GM18519 (cell line): ENCODE results near the gene VAX1.
"Not testable (repeated sequence)": the region's sequence is repeated elsewhere in the genome, so short reads cannot be mapped to it uniquely, and the experiment has no call there.

ENCODE experiments used
- ATAC-seq: cut with Tn5 transposase; IDR thresholded peaks from one replicate; pipeline ENCODE4 v1.9.1; 2021; ENCODE audit warnings: mild to moderate bottlenecking, moderate library complexity; ENCODE audit not compliant: unreplicated experiment, low FRiP score

Gene VAX1

DNA sequence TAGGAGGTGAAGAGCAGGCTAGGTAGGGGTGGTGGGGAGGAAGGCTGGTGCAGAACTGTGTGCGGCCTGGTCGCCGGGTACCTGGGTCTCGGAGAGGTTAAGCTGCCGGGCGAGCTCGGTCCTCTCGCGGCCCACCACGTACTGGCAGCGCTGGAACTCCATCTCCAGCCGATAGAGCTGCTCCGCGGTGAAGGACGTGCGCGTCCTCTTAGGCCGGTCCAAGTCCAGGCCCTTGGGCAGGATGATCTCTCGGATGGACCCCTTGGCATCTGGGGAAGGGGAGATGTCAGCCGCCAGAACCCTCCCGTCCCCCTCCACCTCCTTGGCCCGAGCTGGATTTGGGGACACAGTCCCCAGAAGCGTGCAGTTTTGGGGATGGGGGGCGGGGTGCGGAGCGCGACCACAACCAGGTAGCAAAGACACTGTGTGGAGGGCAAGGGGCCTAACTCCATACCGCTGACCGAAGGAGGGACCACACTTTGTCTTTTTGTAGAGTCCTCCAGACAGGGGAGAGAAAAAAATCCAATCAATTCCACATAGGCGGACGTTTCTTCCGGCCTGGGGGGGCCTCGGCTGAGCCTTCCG is 1.6 kb downstream of the VAX1 start:
- no peak for ATAC-seq

GRCh38 chr10:117135480-117136140 is 2.5 kb downstream of the VAX1 start:
- ATAC-seq = no peak

GRCh38 chr10:117135026-117135372 is 3.1 kb downstream of the VAX1 start:
- no peak for ATAC-seq

GRCh38 chr10:117134306-117135025 is 3.6 kb downstream of the VAX1 start:
- no peak for ATAC-seq

GRCh38 chr10:117134056-117134305 is 4.1 kb downstream of the VAX1 start:
- ATAC-seq = no peak

- no peak for ATAC-seq
Observed at GRCh38 chr10:117133273-117134055, 4.6 kb downstream of the VAX1 start.

DNA sequence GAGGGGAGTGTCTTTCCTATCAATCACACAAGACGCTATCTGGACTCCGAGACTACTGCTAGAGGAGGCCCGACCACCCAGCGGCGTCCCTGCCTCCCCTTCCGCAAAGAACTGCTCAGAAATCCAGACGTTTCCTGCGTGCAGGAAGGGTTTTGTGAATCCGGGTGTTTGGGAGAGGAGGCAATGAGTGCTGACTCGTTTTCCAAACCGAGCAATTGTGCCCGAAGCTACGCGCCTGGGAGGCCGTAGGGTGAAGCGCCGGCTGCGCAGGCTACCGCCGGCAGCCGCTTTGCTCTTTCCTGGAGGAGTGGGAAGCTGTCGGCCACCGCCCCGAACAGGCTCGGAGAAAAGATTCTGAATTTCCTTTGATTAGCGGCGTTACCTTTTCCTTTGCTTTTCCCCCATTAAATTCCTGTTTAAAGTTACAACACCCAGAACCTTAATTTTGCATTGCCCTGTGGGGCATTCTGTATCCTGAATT is 5.3 kb downstream of the VAX1 start:
- no peak for ATAC-seq

DNA sequence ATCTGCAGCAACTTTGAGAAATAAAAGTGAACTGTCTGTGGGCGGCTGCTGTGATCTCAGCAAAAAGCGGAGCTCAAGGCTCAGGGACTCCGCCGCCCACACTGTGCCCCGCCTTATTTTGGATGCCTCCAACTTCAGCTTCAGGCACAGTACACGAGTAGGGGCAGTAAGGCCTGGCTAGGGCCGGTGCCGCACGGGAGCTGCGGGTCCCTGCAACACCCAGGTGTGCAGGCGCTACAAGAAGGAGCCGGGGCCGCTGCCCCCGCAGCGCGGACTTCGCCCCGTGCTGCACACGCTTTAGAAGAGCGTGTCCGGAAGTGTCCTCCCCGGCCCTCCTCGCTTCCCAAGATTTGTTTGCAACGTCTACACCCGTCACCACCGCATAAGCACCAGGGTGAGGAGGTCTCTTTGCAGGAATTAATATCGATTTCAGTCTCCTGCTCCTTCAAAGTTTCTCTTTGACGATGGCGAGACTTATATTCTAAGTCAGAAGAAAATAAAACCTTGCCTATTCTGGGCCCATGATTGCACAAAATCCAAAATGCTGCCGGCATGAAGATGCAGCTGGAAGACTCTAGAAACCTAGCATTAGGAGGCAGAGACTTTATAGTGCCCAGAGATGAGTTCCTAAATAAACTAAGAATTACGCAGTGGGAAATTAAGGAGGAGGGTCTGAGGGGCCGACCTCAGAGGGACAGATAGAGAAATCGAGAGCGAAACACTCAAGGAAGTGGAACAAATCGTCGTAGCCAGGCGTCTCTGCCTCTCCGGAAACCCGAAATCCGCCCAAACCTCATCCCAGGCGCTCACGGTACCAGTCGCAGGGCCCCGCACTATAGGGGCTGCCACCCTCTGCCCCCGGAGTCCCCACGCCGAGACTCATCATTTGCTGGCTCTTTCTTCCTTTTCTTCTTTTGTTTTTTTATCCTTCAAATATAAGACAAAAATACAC is 6.4 kb downstream of the VAX1 start:
- ATAC-seq = no peak

- ATAC-seq = no peak
Observed at GRCh38 chr10:117130862-117131375, 7.2 kb downstream of the VAX1 start.

DNA sequence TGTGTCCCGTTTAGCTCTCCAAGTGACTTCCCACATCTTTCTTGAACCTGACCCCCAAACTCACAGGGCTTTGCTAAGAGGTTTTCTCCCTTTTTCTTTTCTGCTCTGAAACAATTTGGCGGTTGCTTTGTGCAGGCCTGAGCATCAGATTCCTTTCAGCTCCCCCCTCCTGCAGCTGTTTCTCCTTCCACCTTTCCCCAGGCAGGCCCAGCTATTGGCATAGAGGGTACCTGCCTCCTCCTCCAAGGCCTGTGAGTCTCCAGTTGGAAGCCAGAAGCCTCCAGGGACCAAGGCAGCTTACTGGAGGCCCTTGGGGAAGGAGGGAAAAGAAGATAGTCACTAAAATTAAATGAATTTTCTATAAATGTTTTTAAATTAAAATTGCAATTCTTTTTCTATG is 7.7 kb downstream of the VAX1 start:
- no peak for ATAC-seq

GRCh38 chr10:117126645-117127044 is 11.4 kb downstream of the VAX1 start:
- not testable (repeated sequence) for ATAC-seq

GRCh38 chr10:117126034-117126433 is 12.0 kb downstream of the VAX1 start:
- no peak for ATAC-seq

DNA sequence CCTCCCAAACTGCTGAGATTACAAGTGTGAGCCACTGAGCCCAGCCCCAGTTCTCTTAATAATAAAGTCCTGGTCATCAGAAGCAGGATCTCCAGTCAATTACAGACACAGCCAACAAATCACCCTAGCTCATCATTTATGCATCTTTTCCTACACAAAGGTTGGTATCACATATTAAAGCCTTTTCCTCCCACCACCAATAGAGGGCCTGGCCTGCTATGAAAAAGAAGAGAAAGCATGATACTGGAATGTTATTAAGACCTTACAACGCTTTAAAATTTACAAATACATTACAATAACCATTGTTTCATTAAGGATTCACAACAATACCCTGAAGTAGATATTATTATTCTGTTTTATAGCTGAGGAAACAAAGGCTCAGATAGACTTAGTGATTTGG is 25.9 kb downstream of the VAX1 start:
- ATAC-seq = no peak

GRCh38 chr10:117107238-117107637 is 30.8 kb downstream of the VAX1 start:
- ATAC-seq = no peak

- no peak for ATAC-seq
Observed at GRCh38 chr10:117096599-117097201, 41.4 kb downstream of the VAX1 start.

GRCh38 chr10:117094856-117095255 is 43.2 kb downstream of the VAX1 start:
- no peak for ATAC-seq

DNA sequence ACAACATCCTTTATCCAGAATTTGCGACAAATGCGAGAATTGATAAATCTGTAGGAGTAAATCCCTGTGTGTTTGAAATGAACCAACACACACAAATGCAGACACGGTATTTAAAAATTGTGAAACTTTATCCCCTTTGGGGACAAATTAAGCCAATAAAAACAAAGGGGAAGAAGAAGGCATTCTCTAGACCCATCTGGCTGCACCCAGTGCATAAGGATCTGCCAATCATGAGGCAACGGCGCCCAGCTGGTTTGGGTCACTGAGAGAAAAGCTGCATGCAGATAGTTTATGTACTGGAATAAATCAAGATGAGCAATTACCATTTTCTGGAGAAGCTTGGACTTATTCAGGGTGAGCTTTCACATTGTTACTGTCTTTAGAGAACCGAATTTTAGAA is 45.7 kb downstream of the VAX1 start:
- ATAC-seq = no peak

GRCh38 chr10:117090834-117091233 is 47.2 kb downstream of the VAX1 start:
- no peak for ATAC-seq

DNA sequence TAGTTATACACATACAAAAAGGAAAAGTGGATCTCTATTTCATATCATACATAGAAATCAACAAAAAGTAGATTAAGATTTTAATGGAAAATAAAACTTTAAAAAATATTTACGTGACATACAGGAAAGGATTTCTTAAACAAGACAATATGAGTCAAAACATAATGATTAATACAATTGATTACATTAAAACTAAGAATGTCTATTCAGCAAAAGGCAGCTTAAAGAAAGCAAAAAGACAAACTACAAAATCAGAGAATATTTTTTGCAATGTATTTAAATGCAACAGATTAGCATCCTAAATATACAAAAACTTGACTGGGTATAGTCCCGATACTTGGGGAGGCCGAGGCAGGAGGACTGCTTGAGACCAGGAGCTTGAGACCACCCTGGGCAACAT is 50.5 kb downstream of the VAX1 start:
- ATAC-seq = no peak

- no peak for ATAC-seq
Observed at GRCh38 chr10:117086546-117086945, 51.5 kb downstream of the VAX1 start.
